ENCODE measurements around the gene LZTS3. TPM values are rescaled to one million over a fixed set of nuclear protein-coding genes. Genes with fewer than 3 reads are reported as not detected.

Gene LZTS3
- total and polyA plus RNA-seq, 2 experiments from 2014 or later, result 3.9 to 12.1 TPM

DNA sequence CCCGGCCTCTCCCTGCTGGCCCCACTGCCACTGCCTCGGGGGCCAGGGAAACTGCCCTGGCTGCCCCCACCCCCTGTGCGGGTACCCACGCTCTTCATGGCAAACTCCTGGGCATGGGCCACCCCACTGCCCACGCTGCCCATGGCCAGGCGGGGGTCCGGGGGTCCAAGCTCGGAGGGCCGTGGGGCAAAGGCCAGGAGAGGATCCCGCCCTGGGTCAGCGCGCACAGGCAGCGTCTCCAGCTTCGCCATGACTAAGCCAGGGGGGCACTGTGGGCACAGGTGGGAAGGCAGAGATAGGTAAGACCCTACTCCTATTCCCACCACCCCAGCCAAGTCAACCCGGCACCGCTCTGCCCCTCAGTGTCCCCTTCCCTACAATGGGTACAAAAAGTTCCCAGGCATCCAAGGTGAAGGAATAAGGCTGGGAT is 6.4 kb downstream of the LZTS3 start:
- Histone ChIP-seq H3K27ac (no peak overlapping the region), H3K4me2 (ENCODE audit: unreplicated experiment) (no peak overlapping the region), H3F3A (ENCODE audit: insufficient read depth) (no peaks in the 10 kb centered on the region), H3K9ac (no peak overlapping the region), H4K20me1 (ENCODE audit: insufficient read depth) (no peaks in the 10 kb centered on the region), H3K4me3 (no peak overlapping the region), H2AFZ (no peak overlapping the region), H3K9me3 (ENCODE audit: low read depth) (no peaks in the 10 kb centered on the region), H3K79me2 (ENCODE audit: insufficient read depth) (no peaks in the 10 kb centered on the region), H3K4me1 (ENCODE audit: insufficient read depth) (no peaks in the 10 kb centered on the region), H3K9me2 (ENCODE audit: insufficient read depth) (no peaks in the 10 kb centered on the region), H3K36me3 (ENCODE audit: low read depth) (no peaks in the 10 kb centered on the region), H3K27me3 (replicated peaks; ENCODE audit: insufficient read depth) (no peaks in the 10 kb centered on the region)
- in situ Hi-C loops (cut with MboI), result no loop called here
- TF ChIP-seq EZH2phosphoT487 (IDR thresholded peaks at IDR 0.05; ENCODE audit: insufficient read depth, low read depth), result no peak
- TF ChIP-seq EZH2 (IDR thresholded peaks at IDR 0.05; ENCODE audit: insufficient read depth, poor library complexity, severe bottlenecking), result no peak
- 87 to 94% methylated on average over 15 of the region's 16 CpGs for WGBS, 2 experiments (ENCODE audit: low coverage in 1 of 2, low lambda C conversion rate in 2 of 2, missing lambda C conversion rate in 2 of 2)
- DNase-seq, result no peak

DNA sequence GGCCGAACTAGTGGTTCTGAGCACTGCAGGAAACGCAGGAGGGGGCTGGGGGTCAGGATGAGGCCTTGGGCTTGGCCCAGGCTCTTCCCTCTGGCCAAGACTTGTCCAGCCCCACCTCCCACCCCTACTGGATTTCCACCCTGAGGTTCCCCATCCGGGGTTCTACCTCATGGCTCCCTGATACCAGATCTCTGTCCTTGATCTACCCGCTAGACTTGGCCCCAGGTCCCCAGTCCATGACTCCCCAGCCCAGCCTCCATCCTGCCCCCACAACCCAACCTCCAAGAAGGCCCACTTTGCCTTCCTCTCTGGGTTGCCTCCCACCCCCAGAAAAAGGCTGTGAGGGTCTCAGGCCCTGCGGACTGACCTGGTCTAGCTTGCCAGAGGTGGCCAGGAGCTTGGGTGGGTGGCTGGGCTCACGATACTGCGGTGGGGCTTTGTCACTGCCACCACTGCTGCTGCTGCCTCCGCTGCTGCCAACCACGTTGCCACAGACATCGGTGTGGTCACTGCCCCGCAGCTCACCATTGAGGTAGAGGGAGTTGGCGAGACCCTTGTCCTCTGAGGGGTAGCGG is 6.9 kb downstream of the LZTS3 start:
- Histone ChIP-seq H3K79me2 (ENCODE audit: insufficient read depth) (no peaks in the 10 kb centered on the region), H2AFZ (no peak overlapping the region), H3K36me3 (ENCODE audit: low read depth) (no peaks in the 10 kb centered on the region), H4K20me1 (ENCODE audit: insufficient read depth) (no peaks in the 10 kb centered on the region), H3K27me3 (replicated peaks; ENCODE audit: insufficient read depth) (no peaks in the 10 kb centered on the region), H3K9me2 (ENCODE audit: insufficient read depth) (no peaks in the 10 kb centered on the region), H3K4me1 (ENCODE audit: insufficient read depth) (no peaks in the 10 kb centered on the region), H3K27ac (no peak overlapping the region), H3K4me2 (ENCODE audit: unreplicated experiment) (no peak overlapping the region), H3K9ac (no peak overlapping the region), H3F3A (ENCODE audit: insufficient read depth) (no peaks in the 10 kb centered on the region), H3K9me3 (ENCODE audit: low read depth) (no peaks in the 10 kb centered on the region), H3K4me3 (no peak overlapping the region)
- no peak for TF ChIP-seq EZH2 (IDR thresholded peaks at IDR 0.05; ENCODE audit: insufficient read depth, poor library complexity, severe bottlenecking)
- TF ChIP-seq EZH2phosphoT487 (IDR thresholded peaks at IDR 0.05; ENCODE audit: insufficient read depth, low read depth), result no peak
- WGBS, 2 experiments (ENCODE audit: low coverage in 1 of 2, low lambda C conversion rate in 2 of 2, missing lambda C conversion rate in 2 of 2), result 79 to 88% methylated on average over 12 to 13 of the region's 13 CpGs
- in situ Hi-C loops (cut with MboI), result no loop called here
- DNase-seq, result no peak

DNA sequence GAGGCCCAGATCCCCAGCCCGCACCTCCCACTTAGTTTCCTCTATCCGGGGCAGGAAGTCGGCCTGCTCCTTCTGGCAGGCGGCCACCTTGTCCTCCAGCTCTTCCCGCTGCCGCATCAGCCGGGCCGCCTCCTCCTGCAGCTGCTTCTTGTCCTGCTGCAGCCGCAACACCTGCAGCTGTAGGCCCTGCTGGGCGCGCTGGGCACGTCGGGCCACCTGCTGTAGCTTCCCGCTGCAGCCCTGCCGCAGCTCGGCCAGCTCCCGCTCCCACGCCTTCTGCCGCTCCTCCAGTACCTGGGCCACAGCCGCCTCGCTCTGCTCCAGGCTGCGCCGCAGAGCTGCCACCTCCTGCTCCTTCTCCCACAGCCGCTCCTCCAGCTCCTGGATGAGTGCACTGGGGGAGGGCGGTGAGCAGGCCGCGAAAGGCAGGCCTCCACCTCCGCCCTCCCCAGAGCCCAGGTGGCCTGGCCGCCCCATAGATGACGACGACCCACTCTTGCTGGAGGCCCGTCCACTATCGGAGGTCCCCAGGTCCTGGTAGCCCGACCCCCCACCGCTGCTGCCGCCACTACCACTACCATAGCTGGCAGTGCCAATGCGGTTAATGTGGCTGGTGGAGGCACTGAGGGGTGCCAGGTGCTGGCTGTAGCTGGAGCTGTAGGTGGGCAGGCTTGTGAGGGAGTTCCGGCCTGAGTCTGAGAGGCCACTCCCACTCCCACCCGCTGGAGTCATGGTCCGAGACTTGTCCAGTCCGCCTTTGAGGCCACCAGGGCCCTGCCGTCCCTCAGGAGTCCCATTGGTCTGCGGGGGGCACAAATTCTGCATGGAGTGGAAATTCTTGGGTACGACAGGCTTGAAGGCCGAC is 7.6 kb downstream of the LZTS3 start:
- Histone ChIP-seq H3F3A (ENCODE audit: insufficient read depth) (no peaks in the 10 kb centered on the region), H3K27me3 (replicated peaks; ENCODE audit: insufficient read depth) (no peaks in the 10 kb centered on the region), H3K4me3 (no peak overlapping the region), H3K9me2 (ENCODE audit: insufficient read depth) (no peaks in the 10 kb centered on the region), H3K9ac (no peak overlapping the region), H3K9me3 (ENCODE audit: low read depth) (no peaks in the 10 kb centered on the region), H4K20me1 (ENCODE audit: insufficient read depth) (no peaks in the 10 kb centered on the region), H3K4me2 (ENCODE audit: unreplicated experiment) (no peak overlapping the region), H3K27ac (no peak overlapping the region), H2AFZ (no peak overlapping the region), H3K4me1 (ENCODE audit: insufficient read depth) (no peaks in the 10 kb centered on the region), H3K79me2 (ENCODE audit: insufficient read depth) (no peaks in the 10 kb centered on the region), H3K36me3 (ENCODE audit: low read depth) (no peaks in the 10 kb centered on the region)
- 68 to 72% methylated on average over 40 to 45 of the region's 45 CpGs for WGBS, 2 experiments (ENCODE audit: low coverage in 1 of 2, low lambda C conversion rate in 2 of 2, missing lambda C conversion rate in 2 of 2)
- DNase-seq, result peak; percentile 46
- in situ Hi-C loops (cut with MboI), result no loop called here
- no peak for TF ChIP-seq EZH2phosphoT487 (IDR thresholded peaks at IDR 0.05; ENCODE audit: insufficient read depth, low read depth)
- no peak for TF ChIP-seq EZH2 (IDR thresholded peaks at IDR 0.05; ENCODE audit: insufficient read depth, poor library complexity, severe bottlenecking)

DNA sequence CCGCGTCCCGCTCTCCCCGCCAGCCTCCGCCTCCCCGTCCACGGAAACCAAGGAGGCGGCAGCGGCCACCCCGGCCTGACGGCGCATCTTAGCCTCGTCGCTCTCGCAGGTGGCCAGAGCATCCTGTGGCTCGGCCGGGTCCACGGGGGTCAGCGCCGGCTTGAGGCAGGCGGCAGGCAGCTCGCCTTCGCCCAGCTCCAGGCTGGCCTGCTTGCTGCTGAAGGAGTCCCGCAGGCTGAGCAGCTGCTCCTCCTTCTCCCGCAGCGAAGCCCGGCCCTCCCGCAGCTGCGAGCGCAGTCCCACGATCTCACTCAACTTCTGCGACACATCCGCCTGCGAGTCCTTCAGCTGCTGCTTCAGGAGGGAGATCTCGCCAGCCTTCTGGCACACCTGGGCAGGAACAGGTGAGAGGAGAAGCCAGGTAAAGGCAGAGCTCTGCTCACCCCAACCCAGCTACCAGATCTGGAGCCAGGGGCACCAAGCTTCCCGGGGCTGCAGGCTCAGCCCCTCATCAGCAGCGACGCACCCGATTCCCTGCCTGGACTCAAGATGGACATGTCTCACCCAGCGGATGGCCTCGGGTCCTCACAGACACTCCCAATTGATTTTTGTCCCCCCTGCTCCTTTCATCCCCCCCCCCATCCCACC is 8.5 kb downstream of the LZTS3 start:
- Histone ChIP-seq H3F3A (ENCODE audit: insufficient read depth) (no peaks in the 10 kb centered on the region), H3K27me3 (replicated peaks; ENCODE audit: insufficient read depth) (no peaks in the 10 kb centered on the region), H3K4me1 (ENCODE audit: insufficient read depth) (no peaks in the 10 kb centered on the region), H3K79me2 (ENCODE audit: insufficient read depth) (0 out of 2 replicates have a peak, but pooled peaks cover 3% of the 10 kb centered on the region), H3K9me2 (ENCODE audit: insufficient read depth) (no peaks in the 10 kb centered on the region), H4K20me1 (ENCODE audit: insufficient read depth) (no peaks in the 10 kb centered on the region), H3K27ac (no peak overlapping the region), H3K9ac (no peak overlapping the region), H3K36me3 (ENCODE audit: low read depth) (no peaks in the 10 kb centered on the region), H3K4me3 (no peak overlapping the region), H2AFZ (no peak overlapping the region), H3K4me2 (ENCODE audit: unreplicated experiment) (no peak overlapping the region), H3K9me3 (ENCODE audit: low read depth) (no peaks in the 10 kb centered on the region)
- TF ChIP-seq EZH2 (IDR thresholded peaks at IDR 0.05; ENCODE audit: insufficient read depth, poor library complexity, severe bottlenecking) (no peak), EZH2phosphoT487 (IDR thresholded peaks at IDR 0.05; ENCODE audit: insufficient read depth, low read depth) (no peak)
- WGBS, 2 experiments (ENCODE audit: low coverage in 1 of 2, low lambda C conversion rate in 2 of 2, missing lambda C conversion rate in 2 of 2), result 82 to 86% methylated on average over 38 to 41 of the region's 41 CpGs
- in situ Hi-C loops (cut with MboI), result no loop called here
- DNase-seq, result no peak

All from GM23248 (cell line).